SU-DHL-6 (cell line): ENCODE measurements around the gene ATG13.

ENCODE experiments used
- H2AFZ ChIP-seq: fragments of 200-600 bp; sonication (generic); 2 replicates; pipeline ENCODE4 v1.6.1; 2014; ENCODE audit warnings: low read depth, mild to moderate bottlenecking, moderate library complexity, mixed read lengths, antibody characterized with exemption, low read length; ENCODE audit not compliant: severe bottlenecking
- H3F3A ChIP-seq: fragments of 200-600 bp; shearing (Covaris generic); 2 replicates; pipeline ENCODE4 v1.6.0; 2016; ENCODE audit warnings: antibody characterized with exemption, mild to moderate bottlenecking; ENCODE audit not compliant: insufficient read depth
- H3K27ac ChIP-seq: fragments of 200-600 bp; sonication (generic); 2 replicates; pipeline ENCODE4 v1.5.1; 2016; ENCODE audit warnings: low read depth, mild to moderate bottlenecking, low read length, moderate library complexity, mixed read lengths
- H3K27me3 ChIP-seq: fragments of 200-600 bp; sonication (generic), shearing (Covaris generic); 2 replicates; pipeline ENCODE4 v1.6.0; 2014; ENCODE audit warnings: mild to moderate bottlenecking, low read length
- H3K36me3 ChIP-seq: fragments of 200-600 bp; sonication (generic); 2 replicates; pipeline ENCODE4 v1.6.1; 2014; ENCODE audit warnings: mild to moderate bottlenecking, low read length, mixed read lengths
- H3K4me2 ChIP-seq: fragments of 300-600, 200-600 bp; shearing (Covaris generic), sonication (generic); 2 replicates; pipeline ENCODE4 v1.6.0; 2014; ENCODE audit warnings: low read length, low read depth, mild to moderate bottlenecking; ENCODE audit not compliant: poor library complexity, severe bottlenecking
- H3K4me3 ChIP-seq: fragments of 200-600 bp; sonication (generic); 2 replicates; pipeline ENCODE4 v1.5.1; 2014; ENCODE audit warnings: antibody characterized with exemption, low read length, mild to moderate bottlenecking, mixed read lengths; ENCODE audit not compliant: insufficient read depth, poor library complexity, severe bottlenecking
- H3K79me2 ChIP-seq: fragments of 200-600 bp; sonication (generic); 2 replicates; pipeline ENCODE4 v1.6.1; 2014; ENCODE audit warnings: mild to moderate bottlenecking, low read length, moderate library complexity; ENCODE audit not compliant: insufficient read depth
- H3K9ac ChIP-seq: fragments of 200-600 bp; sonication (generic); 2 replicates; pipeline ENCODE4 v1.7.0; 2014; ENCODE audit warnings: mild to moderate bottlenecking, low read length
- H3K9me2 ChIP-seq: fragments of 200-600 bp; sonication (generic); replicated peaks from 2 replicates; pipeline ENCODE4 v1.6.1; 2014; ENCODE audit warnings: low read length; ENCODE audit not compliant: insufficient read depth
- H3K9me3 ChIP-seq: fragments of 200-600 bp; sonication (generic); 2 replicates; pipeline ENCODE4 v1.6.1; 2014; ENCODE audit warnings: low read length, mixed read lengths; ENCODE audit not compliant: insufficient read depth
- H4K20me1 ChIP-seq: fragments of 200-600 bp; sonication (generic); 2 replicates; pipeline ENCODE4 v1.6.1; 2014; ENCODE audit warnings: low read depth, mild to moderate bottlenecking, antibody characterized with exemption, low read length, moderate library complexity, mixed read lengths
- CTCF ChIP-seq: fragments of 200-600 bp; sonication (generic); IDR thresholded peaks from one replicate; pipeline ENCODE4 v1.5.1; 2017; ENCODE audit warnings: antibody characterized with exemption, mild to moderate bottlenecking, low read length, moderate library complexity; ENCODE audit not compliant: insufficient read depth, poor library complexity, severe bottlenecking
- EZH2phosphoT487 ChIP-seq: fragments of 200-600 bp; sonication (generic), shearing (Covaris generic); conservative IDR thresholded peaks from 2 replicates; pipeline ENCODE4 v1.6.1; 2018; ENCODE audit warnings: mild to moderate bottlenecking, antibody characterized with exemption, low read length, moderate library complexity, mixed read lengths

The ATG13 gene

GRCh38 chr11:46603704-46604308 lies 13.5 kb upstream of the ATG13 start:
- Histone ChIP-seq H3K4me3 (no peak overlapping the region), H3K79me2 (no peaks in the 10 kb centered on the region)
- TF ChIP-seq EZH2phosphoT487 (no peak), CTCF (no peak)

GRCh38 chr11:46604796-46605195 lies 12.6 kb upstream of the ATG13 start:
- no peaks in the 10 kb centered on the region for H3K79me2 ChIP-seq
- no peaks in the 10 kb centered on the region for H3K27me3 ChIP-seq
- H3F3A ChIP-seq = no peaks in the 10 kb centered on the region
- H4K20me1 ChIP-seq = no peaks in the 10 kb centered on the region
- H3K4me3 ChIP-seq = no peak overlapping the region
- no peaks in the 10 kb centered on the region for H3K9me3 ChIP-seq
- TF ChIP-seq EZH2phosphoT487 (no peak), CTCF (no peak)
- H3K9ac ChIP-seq = no peak overlapping the region
- no peak overlapping the region for H2AFZ ChIP-seq
- H3K9me2 ChIP-seq = no peaks in the 10 kb centered on the region
- no peak overlapping the region for H3K27ac ChIP-seq
- no peaks in the 10 kb centered on the region for H3K36me3 ChIP-seq
- H3K4me2 ChIP-seq = no peak overlapping the region

More at GRCh38 chr11:46603704-46604308, 13.5 kb upstream of the ATG13 start:
- Histone ChIP-seq H3K9me3 (no peaks in the 10 kb centered on the region), H3K27ac (no peak overlapping the region), H3K4me2 (no peak overlapping the region), H3K27me3 (no peaks in the 10 kb centered on the region), H3K9me2 (no peaks in the 10 kb centered on the region), H3K9ac (no peak overlapping the region), H3F3A (no peaks in the 10 kb centered on the region), H3K36me3 (no peaks in the 10 kb centered on the region), H4K20me1 (no peaks in the 10 kb centered on the region), H2AFZ (no peak overlapping the region)

GRCh38 chr11:46607516-46607915 lies 9.8 kb upstream of the ATG13 start:
- H3K4me3 ChIP-seq = no peak overlapping the region
- H3K9me3 ChIP-seq = no peaks in the 10 kb centered on the region
- no peaks in the 10 kb centered on the region for H3K9me2 ChIP-seq
- no peak overlapping the region for H3K4me2 ChIP-seq
- H3K36me3 ChIP-seq = no peaks in the 10 kb centered on the region
- TF ChIP-seq CTCF (no peak), EZH2phosphoT487 (no peak)
- H3K27ac ChIP-seq = no peak overlapping the region
- H3K27me3 ChIP-seq = no peaks in the 10 kb centered on the region
- H2AFZ ChIP-seq = no peak overlapping the region
- H3K79me2 ChIP-seq = no peaks in the 10 kb centered on the region; the same call in 1 of the 2 replicates
- H3F3A ChIP-seq = no peaks in the 10 kb centered on the region
- H3K9ac ChIP-seq = no peak overlapping the region
- no peaks in the 10 kb centered on the region for H4K20me1 ChIP-seq
